K562 treated with DMSO at 1 percent for 48 hours (cell line): ENCODE results near the gene NME2. TPM values are rescaled to one million over a fixed set of nuclear protein-coding genes. Genes with fewer than 3 reads are reported as not detected.

Experiments used
- total RNA-seq: library from RNA; unstranded; fragments of 300-600 nt; gene quantifications from 2 replicates; pipeline ENCODE4 v1.2.3, GENCODE V29; 2022; ENCODE audit warnings: low replicate concordance; ENCODE audit errors: extremely low read depth

The NME2 gene
- total RNA-seq = not detected in 2 replicates

DNA sequence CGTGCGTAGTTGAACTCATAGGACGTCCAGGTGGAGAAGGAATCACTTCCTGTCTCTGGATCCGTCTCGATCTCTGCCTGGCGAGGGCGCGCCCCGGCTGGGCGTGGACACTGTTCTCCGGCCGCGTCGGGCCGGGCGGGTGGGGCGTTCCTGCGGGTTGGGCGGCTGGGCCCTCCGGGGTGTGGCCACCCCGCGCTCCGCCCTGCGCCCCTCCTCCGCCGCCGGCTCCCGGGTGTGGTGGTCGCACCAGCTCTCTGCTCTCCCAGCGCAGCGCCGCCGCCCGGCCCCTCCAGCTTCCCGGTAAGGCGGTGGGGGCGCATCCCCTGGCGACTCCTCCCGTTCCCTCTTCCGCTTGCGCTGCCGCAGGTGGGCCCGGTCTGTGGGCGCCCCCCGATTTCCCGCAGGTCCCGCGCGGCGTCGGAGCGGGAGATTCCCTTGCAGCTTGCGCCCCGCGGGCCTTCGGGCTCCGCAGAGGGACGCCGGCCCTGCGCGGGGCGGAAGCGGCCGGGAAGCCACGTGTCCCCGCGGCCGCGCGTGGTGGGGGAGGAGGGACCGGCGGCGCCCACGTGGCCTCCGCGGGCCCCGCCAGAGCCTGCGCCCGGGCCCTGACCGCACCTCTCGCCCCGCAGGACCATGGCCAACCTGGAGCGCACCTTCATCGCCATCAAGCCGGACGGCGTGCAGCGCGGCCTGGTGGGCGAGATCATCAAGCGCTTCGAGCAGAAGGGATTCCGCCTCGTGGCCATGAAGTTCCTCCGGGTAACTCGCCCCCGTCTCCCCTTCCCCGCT is at the start of gene NME2:
TSS of gene NME2 (plus strand) at position 214 of the 789 bp plus-strand sequence. CDS start at position 634, 420 bp downstream.

DNA sequence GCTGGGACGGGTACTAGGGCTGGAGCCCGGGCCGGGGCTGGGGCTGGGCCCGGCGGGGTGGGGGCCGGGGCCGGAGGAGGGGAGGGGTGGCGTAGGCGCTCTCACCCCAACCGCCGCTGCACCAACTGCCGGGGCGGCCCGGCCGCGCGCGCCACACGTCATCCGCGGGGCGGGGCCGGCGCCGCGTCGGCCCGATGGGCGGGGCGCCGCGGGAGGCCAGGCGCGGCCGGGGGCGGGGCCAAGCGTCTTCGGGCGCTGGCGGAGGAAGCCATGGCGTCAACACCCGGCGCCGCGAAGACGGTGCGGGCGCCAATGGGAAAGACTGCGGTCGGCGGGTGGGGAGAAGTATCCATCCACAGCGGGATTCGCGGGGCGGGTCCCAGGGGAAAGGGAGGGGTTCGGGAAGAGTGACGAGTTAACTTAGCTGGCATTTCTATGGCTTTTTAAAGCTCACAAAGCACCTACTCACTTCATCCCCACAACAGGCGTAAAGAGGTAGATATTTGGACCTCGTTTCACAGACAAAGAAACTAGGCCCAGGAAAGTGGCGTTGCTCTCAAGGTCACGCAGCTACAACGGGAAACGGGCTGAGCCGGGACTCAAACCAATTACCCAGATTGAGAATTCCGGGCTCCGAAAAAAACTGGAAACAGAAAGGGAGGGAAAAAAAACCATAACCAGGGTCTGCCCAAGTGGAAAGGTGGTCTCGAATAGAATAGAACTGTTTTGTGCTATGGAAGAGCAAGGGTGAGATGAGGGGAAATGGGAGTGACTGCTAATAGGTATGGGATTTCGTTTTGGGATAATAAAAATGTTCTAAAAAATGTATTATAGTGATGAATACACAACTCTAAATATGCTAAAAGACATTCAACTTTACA is 45.2 kb upstream of the NME2 start, which contains the start of gene SPAG9:
TSS of gene SPAG9 (minus strand) at position 130 of the 881 bp plus-strand sequence. CDS start 212 bp downstream, outside the sequence.

DNA sequence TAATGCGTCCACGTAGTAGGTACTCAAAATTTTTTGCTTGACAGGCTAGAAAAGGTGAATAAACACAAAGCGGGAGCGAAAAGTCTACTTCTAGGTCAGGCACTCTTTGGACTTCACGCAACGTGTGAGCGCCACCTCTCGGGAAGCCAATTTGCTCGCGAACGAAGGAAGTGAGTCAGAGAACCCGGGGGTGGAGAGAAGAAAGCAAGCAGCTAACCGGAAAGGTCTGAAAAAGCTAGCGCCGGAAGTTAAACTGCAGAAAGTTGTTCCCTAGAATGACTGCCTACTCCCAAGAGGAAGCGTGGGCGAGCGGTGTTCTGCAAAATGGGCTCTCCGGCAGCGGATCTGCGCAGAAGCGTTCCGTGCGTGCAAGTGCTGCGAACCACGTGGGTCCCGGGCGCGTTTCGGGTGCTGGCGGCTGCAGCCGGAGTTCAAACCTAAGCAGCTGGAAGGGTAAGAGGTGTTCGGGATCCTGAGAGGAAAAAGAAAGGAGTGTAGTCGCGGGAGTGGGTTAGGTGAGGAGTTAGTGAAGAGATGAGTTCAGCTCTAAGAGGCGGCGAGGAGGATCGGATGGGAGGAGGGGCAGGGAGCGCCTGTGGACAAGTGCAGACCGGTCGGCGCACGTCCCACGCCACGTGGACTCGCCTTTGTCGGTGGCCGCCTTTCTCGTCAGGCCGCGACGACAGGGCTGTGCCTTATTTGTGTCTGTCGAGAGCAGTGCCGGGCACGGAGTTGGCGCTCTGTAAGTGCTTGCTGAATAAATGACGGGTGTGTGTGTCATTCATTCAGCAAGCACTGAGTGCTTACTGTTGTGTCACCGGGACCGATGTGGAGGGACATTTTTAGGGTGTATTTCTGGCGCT is 12.8 kb upstream of the NME2 start, which contains the start of gene NME1:
TSS of gene NME1 (plus strand) at position 350 of the 863 bp plus-strand sequence. CDS start 2,096 bp downstream, outside the sequence.

Other genes with a start within 250 kb of the NME2 start
- gene SPAG9, start 45.5 kb upstream of the NME2 start, total RNA-seq = not detected in 2 replicates
- not detected in 2 replicates for gene NME1, start 12.9 kb upstream of the NME2 start, total RNA-seq
- not detected in 2 replicates for gene MBTD1, start 93.6 kb downstream of the NME2 start, total RNA-seq
- gene UTP18, start 94.1 kb downstream of the NME2 start, total RNA-seq = not detected in 2 replicates